GM19351 (cell line): Measurements from ENCODE around the gene BLOC1S1.
A peak's percentile ranks its signal among the peaks of the same experiment; 100 is the strongest.

Experiments
- ATAC-seq: cut with Tn5 transposase; IDR thresholded peaks from one replicate; pipeline ENCODE4 v1.9.1; 2021; ENCODE audit warnings: mild to moderate bottlenecking, moderate library complexity; ENCODE audit not compliant: unreplicated experiment

BLOC1S1 gene

DNA sequence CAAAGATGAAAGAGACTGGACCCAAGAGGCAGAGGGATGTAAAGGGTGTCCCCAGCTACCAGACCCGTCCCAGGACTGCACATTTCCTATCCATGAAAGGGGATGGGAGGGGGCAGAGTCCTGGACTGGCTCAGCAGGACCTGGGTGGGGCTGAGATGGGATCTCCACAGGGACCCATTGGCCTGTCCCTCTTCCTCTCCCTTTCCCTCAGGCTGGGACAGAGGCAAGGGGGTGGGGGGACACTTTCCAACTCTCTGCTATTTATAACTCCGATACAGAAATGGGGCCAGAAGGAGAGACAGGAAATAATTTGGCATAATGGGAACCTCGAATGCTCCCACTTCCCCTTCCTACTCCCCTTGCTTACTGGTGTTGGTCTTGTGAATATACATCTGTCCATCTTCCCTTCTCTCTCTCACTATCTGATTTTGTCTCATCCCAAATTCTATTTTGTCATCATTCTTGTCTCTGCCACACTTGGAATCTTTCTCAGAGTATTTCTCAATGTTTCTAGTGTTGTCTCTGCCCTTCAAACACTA is 7.1 kb upstream of the BLOC1S1 start:
- no peak for ATAC-seq

- no peak for ATAC-seq
These were observed 3.9 kb upstream of the BLOC1S1 start for GRCh38 chr12:55711786-55712553.

DNA sequence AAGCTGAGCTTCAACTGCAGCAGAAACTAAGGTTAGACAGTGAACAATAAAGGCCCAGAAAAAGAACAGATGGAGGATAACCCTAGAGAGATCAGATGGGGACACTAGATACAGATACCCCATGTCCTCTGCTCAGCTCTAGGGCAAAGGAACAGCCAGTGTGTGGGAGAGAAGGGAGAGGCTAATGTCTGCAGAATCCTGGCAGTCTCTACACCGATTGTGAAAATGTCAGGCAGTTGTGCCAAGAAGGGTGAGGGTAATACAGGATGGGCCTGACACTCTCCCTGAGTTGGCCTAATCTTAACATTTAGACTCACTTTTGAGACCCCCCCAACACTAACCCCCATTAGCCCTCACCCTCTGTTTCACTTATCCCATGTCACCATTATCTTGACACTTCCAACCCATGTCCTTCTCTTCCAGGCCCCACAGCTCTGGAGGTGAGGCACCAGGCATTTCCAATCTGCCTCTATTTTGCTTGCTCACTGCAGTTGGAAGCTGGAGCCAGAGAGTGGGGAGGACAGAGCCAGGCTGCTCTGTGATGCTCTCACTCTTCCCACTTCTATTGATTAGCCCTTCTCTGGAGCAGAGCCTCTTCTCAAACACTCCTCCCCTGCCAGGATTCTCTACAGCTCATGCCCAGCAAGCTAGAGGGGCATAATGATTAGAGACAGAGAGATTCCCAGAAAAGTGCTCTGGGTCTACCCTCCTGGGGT is 3.0 kb upstream of the BLOC1S1 start:
- no peak for ATAC-seq

DNA sequence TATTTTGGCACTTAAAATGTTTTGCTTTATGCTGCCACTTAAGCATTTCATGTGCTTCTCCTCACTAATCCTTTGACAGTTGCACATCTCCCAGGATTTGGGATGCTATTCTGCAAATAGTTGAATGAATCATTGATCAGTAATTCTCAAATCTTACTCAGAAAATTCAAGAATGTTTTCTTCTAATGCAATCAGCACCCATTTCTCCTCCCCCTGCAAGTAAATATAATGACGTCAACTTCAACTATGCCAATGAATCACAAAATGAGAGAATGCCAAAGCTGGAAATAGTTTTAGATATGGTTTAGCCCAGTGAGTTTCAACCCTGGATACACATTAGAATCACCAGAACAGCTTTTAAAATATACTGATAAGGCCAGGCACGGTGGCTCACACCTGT is 2.1 kb upstream of the BLOC1S1 start:
- no peak for ATAC-seq

DNA sequence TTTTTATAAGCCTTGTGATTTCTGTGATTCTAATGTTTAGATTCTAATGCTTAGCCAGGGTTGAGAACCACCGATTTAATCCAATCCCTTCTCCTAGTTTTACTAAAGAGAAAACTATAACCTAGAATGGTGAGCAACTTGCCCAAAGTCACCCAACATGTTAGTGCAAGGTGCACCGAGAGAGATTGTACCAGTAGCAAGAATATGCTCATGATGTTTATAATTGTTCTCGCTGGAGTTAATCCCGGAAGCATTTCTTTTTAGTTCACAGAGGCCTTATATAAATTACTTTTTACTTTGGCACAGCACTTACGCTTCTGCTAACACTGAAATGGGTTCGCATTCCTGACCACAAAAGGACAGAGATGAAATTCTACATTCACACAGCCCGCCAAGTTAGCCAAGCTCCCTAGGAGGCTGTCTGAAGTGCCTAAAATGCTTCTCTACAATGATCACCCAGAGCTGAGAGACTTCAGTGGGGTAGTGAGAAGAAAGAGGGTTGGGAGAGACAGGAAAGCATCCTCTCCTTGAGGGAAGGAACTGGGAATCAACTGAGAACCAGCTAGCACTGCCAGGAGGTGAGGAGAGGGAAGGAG is 579 bp upstream of the BLOC1S1 start:
- ATAC-seq = no peak

DNA sequence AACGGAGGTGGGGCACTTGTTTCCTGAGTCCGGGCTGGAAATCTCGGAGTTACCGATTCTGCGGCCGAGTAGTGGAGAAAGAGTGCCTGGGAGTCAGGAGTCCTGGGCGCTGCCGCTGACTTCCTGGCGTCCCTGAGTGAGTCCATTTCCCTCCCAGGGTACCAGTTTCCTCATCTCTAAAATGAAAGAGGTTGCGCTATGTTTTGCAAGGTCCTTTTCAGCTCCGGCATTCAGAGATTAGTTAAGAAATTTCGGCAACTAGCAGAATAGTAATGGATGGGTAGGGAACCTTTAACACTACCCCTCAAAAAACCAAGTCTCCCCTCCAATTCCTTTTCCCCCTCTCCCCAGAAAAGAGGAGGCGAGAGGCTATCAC is 724 bp downstream of the BLOC1S1 start:
- ATAC-seq = no peak

GRCh38 chr12:55717011-55718007 is 1.5 kb downstream of the BLOC1S1 start:
- ATAC-seq = peak; percentile 27

DNA sequence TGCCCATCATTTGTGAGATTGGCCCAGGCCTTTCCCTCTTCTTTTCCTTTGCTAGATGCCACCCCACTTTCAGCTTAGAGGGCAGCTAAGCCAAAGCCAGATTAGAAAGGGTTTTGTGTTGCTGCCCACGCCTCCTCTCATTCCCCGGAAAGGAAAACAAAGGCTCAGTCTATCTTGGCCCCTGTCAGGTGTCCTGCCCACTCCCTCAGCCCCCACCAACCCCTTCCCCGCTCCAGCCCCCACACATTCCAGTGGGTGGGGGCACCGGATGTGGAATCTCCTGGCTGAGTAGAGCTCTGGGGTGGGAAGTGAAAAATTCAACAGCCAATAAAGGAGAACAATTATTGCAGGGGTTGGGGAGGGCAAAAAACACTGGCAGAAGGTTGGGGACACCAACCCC is 2.2 kb downstream of the BLOC1S1 start:
- ATAC-seq = no peak

DNA sequence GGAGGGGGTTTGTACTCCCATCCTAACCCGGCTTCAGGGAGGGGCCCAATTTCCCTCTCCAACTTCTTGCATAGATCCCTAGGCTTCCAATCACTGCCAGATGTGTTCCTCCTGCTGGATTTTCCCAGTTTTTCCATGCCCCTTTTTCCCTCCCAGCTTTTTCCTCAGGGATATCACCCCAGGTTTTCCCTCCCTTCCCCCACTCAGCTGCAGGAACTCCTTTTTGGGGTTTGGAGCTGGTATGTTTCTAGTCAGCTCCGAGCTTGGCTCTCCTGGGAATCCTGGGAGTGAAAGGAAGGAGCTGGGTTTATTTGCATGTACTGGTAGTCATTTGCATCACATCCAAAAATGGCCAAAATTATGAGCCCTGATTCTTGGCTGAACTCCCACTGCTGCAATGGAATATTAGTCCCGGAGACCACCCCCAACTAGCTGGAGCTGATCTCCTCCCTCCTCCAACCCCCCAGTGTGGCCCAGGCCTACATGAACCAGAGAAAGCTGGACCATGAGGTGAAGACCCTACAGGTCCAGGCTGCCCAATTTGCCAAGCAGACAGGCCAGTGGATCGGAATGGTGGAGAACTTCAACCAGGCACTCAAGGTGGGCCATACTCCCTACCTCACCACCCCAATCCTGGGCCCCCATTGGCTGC is 2.9 kb downstream of the BLOC1S1 start:
- ATAC-seq = no peak

DNA sequence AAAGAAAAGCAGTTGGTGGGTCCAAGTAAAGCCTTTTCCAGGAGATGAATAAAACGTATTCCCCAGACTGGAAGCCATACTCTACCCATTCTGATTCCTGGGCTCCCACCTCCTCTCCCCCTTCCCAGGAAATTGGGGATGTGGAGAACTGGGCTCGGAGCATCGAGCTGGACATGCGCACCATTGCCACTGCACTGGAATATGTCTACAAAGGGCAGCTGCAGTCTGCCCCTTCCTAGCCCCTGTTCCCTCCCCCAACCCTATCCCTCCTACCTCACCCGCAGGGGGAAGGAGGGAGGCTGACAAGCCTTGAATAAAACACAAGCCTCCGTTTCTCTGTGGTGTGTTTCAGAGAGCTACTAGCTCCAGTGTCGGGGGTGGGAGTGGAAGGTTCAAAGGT is 3.5 kb downstream of the BLOC1S1 start:
- ATAC-seq = no peak

DNA sequence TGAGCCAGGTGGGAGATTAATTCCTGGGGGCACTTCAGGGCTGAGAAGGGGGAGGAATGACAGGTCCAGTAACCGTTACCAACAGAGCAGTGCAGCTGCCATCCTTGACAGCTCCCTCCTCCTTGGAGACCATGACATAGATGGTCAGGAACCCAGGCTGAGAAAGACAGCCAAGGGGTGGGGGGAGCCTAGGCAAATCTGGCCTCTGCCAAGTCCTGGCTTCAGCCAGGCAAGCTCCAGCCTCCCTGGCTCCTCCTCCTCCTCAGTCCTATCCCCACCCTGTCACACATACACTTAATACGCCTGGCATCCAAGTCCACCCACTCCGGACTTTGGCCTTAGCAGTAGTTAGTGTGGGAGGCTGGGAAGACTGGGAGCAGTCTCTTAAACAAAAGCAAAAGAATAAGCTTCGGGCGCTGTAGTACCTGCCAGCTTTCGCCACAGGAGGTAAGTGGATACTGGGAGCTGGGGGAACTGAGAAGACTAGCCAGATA is 4.3 kb downstream of the BLOC1S1 start, which contains the start of gene RDH5:
Gene RDH5, plus strand, starts transcription at position 323 of the 494 bp plus-strand sequence. CDS start 792 bp downstream, outside the sequence.
- no peak for ATAC-seq

DNA sequence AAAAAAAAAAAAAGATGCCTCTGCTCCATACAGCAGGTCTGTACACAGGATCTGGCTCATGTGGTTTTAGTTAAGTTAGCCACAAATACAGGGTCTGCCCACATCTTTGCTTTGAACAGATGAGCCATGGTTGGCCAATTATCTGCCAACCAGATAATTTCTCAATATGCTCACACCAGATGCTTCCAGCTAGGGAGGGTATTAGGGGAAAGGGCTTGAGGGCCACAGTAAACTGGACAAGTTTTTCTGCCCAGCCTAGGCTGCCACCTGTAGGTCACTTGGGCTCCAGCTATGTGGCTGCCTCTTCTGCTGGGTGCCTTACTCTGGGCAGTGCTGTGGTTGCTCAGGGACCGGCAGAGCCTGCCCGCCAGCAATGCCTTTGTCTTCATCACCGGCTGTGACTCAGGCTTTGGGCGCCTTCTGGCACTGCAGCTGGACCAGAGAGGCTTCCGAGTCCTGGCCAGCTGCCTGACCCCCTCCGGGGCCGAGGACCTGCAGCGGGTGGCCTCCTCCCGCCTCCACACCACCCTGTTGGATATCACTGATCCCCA is 5.1 kb downstream of the BLOC1S1 start:
- no peak for ATAC-seq

DNA sequence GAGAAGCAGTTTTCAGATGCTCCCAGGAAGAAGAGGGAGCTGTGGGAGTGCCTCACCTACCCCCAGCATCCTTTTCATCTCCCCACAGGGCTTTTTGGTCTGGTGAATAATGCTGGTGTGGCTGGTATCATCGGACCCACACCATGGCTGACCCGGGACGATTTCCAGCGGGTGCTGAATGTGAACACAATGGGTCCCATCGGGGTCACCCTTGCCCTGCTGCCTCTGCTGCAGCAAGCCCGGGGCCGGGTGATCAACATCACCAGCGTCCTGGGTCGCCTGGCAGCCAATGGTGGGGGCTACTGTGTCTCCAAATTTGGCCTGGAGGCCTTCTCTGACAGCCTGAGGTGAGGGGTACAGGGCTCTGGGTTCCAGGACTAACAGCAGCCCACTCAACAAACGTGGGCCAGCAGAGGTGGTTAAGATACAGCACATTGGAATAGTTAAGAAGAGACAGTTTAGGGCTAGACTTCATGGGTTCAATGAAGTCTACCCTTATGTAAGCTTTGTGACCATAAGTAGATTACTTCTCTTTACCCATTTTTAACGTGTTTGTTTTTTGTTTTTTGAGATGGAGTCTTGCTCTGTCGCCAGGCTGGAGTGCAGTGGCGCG is 5.9 kb downstream of the BLOC1S1 start:
- no peak for ATAC-seq

GRCh38 chr12:55722948-55723347 is 7.1 kb downstream of the BLOC1S1 start:
- ATAC-seq = no peak

DNA sequence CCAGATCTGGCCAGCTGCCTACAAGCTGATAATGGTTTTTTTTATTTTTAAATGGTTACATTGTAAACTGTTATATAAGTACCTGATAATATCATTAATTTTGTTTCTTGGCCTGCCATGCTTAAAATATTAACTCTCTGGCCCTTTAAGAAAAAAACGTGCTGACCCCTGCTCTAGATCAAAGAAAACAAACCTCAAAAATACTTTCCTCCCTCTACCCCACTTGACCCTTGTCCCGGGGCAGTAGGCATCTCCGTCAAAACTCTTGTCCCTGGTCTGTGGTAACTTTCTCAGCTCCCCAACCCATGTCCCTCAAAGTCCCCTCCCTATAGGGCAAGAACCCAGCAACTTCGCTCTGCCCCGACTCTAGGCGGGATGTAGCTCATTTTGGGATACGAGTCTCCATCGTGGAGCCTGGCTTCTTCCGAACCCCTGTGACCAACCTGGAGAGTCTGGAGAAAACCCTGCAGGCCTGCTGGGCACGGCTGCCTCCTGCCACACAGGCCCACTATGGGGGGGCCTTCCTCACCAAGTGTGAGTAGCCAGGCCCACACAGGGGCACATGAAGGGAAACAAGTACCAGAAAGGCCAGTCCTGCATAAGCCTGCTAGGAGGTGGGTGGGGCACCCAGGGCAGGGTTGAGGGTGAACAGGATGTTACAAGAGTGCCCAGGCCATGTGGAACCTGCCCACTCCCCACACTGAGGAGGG is 7.8 kb downstream of the BLOC1S1 start:
- no peak for ATAC-seq

DNA sequence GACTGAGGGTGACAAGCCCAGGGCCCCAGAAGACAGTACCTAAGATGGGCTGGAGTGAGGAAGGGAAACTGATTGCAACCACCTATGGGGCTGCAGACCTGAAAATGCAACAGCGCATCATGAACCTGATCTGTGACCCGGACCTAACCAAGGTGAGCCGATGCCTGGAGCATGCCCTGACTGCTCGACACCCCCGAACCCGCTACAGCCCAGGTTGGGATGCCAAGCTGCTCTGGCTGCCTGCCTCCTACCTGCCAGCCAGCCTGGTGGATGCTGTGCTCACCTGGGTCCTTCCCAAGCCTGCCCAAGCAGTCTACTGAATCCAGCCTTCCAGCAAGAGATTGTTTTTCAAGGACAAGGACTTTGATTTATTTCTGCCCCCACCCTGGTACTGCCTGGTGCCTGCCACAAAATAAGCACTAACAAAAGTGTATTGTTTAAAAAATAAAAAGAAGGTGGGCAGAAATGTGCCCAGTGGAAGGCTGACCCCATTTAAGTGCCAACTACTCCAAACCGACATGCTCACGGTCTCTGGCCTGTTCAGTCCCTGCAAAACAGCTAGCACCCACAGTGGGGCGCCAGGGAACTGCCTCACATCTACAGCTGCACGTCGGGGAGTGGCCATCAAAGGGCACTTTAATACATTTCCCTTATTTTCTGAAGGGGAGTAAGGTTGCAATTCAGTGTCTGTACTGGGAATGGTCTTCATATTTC is 8.5 kb downstream of the BLOC1S1 start:
- ATAC-seq = peak; percentile 39

GRCh38 chr12:55724940-55725309 is 9.1 kb downstream of the BLOC1S1 start:
- ATAC-seq = no peak

DNA sequence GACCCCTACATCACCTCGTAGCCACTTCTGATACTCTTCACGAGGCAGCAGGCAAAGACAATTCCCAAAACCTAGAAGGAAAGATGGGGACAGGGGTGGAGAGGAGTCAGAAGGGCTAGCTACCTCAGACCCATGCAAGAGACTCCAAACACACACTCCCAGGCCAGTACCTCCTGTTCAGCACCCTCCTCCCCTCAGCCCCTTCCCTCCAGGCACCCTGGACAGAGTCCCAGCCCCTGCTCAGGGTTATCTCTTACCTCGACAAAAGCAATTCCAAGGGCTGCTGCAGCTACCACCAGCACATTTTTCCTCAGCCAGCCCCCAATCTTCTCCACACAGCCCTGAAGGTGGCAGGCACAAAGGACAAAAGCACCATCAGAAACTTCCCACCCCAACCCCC is 9.7 kb downstream of the BLOC1S1 start:
- no peak for ATAC-seq
